Gastrocnemius medialis (tissue), 4 donors: ENCODE measurements around the gene MLANA.

Experiments used
- POLR2A ChIP-seq, 2 donors: fragments of 450-650 bp; IDR thresholded peaks; one replicate each; pipeline ENCODE4 v1.6.1; 2017; ENCODE audit warnings: antibody characterized with exemption in 2 of 2, mild to moderate bottlenecking in 2 of 2, moderate library complexity in 2 of 2
- TF ChIP-seq, protein P1 (sequence below), 5 experiments: fragments of 450-650 bp in 3 of 5; fragments of 200-600 bp in 2 of 5; sonication (generic) in 2 of 5; IDR thresholded peaks in 4 of 5; conservative IDR thresholded peaks in 1 of 5; 1 replicate in 4 of 5; 2 replicates in 1 of 5; pipeline ENCODE4 v1.5.1; 2016 to 2019; ENCODE audit warnings: antibody characterized with exemption in 5 of 5, mild to moderate bottlenecking in 3 of 5, moderate library complexity in 3 of 5

GRCh38 chr9:5947912-5948311, 57.2 kb downstream of the MLANA start:
- TF ChIP-seq, protein P1, sequence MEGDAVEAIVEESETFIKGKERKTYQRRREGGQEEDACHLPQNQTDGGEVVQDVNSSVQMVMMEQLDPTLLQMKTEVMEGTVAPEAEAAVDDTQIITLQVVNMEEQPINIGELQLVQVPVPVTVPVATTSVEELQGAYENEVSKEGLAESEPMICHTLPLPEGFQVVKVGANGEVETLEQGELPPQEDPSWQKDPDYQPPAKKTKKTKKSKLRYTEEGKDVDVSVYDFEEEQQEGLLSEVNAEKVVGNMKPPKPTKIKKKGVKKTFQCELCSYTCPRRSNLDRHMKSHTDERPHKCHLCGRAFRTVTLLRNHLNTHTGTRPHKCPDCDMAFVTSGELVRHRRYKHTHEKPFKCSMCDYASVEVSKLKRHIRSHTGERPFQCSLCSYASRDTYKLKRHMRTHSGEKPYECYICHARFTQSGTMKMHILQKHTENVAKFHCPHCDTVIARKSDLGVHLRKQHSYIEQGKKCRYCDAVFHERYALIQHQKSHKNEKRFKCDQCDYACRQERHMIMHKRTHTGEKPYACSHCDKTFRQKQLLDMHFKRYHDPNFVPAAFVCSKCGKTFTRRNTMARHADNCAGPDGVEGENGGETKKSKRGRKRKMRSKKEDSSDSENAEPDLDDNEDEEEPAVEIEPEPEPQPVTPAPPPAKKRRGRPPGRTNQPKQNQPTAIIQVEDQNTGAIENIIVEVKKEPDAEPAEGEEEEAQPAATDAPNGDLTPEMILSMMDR (IDR thresholded peaks at IDR 0.05 in 4 of 5, conservative IDR thresholded peaks at IDR 0.05 in 1 of 5): no peak
- no peak for TF ChIP-seq POLR2A (IDR thresholded peaks at IDR 0.05)
